ENCODE measurements around the gene EML1.

Gene EML1

GRCh38 chr14:99990268-99991170 lies 197.3 kb downstream of the EML1 start:
- TF ChIP-seq CTCF (IDR thresholded peaks at IDR 0.05; ENCODE audit: low read depth, low read length): no peak
- no peak overlapping the region for H3K4me3 ChIP-seq (ENCODE audit: low read depth, low read length)

- no peak overlapping the region for H3K4me3 ChIP-seq (ENCODE audit: low read depth, low read length)
- TF ChIP-seq CTCF (IDR thresholded peaks at IDR 0.05; ENCODE audit: low read depth, low read length): no peak
These were observed 198.1 kb downstream of the EML1 start for GRCh38 chr14:99991331-99991730.

All from WI38 (cell line).